HT1080 (cell line): ENCODE data around the gene CLEC4A. TPM values are rescaled to one million over a fixed set of nuclear protein-coding genes. Genes with fewer than 3 reads are reported as not detected.
"Not testable (repeated sequence)": the region's sequence is repeated elsewhere in the genome, so short reads cannot be mapped to it uniquely, and the experiment has no call there.

Experiments used
- DNase-seq: peaks from one replicate; pipeline ENCODE4 v3.0.0-alpha.2; 2015; ENCODE audit warnings: low read depth
- total RNA-seq: library from RNA; depleted of rRNA; stranded (reverse); fragments of >200 nt; shearing (Covaris generic); gene quantifications from 2 replicates; pipeline ENCODE4 v1.2.3, GENCODE V29; 2014

The CLEC4A gene
- total RNA-seq, 1 experiment from 2014 or later: not detected

DNA sequence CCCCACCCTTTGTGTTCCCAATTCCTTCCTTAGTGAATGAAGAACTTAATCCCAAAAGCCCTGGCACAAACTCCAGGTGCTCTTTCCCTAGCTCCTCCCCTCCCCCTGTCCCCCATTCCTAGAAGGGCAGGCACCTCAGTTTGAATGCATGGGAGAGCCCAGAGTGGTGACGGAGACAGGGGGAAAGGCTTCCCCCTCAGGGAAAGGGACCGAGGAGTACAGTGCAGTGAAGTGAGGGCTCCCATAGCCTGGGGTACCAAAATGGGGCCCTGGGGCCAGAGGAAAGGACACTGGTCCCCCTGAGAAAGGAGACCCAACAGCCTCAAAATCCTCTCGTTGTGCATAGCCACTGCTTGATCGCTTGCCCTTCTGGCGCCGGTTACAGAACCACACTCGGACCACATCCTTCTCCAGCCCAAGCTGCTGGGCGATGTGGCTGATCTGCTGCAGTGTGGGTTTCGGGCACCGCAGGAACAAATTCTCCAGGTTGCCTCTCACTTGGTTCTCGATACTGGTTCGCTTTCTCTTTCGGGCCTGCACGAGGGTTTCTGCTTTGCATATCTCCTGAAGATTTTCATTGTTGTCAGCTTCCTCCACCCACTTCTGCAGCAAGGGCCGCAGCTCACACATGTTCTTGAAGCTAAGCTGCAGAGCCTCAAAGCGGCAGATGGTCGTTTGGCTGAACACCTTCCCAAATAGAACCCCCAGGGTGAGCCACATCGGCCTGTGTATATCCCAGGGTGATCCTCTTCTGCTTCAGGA lies 10.4 kb downstream of the CLEC4A start:
- not testable (repeated sequence) for DNase-seq

DNA sequence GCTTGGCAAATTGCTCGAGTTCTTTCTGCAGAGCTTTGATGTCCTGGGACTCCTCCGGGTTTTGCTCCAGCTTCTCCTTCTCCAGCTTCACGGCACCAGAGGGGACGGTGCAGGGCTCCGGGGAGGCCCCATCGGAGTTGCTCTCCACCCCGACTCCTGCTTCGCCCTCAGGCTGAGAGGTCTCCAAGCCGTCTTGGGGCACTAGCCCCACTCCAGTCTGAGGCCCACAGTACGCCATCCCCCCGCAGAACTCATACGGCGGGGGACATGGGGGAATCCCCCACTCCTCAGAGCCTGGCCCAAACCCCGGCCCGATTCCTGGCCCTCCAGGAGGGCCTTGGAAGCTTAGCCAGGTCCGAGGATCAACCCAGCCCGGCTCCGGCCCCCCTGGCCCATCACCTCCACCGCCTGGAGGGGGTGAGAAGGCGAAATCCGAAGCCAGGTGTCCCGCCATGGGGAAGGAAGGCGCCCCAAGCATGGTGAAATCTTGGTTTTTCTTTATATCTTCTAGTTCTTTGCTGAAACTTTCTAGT lies 11.0 kb downstream of the CLEC4A start:
- DNase-seq: not testable (repeated sequence)

GRCh38 chr12:8141647-8142046 lies 18.2 kb downstream of the CLEC4A start:
- DNase-seq: not testable (repeated sequence)

- DNase-seq: no peak
Measured at GRCh38 chr12:8143261-8143660, 19.8 kb downstream of the CLEC4A start.

DNA sequence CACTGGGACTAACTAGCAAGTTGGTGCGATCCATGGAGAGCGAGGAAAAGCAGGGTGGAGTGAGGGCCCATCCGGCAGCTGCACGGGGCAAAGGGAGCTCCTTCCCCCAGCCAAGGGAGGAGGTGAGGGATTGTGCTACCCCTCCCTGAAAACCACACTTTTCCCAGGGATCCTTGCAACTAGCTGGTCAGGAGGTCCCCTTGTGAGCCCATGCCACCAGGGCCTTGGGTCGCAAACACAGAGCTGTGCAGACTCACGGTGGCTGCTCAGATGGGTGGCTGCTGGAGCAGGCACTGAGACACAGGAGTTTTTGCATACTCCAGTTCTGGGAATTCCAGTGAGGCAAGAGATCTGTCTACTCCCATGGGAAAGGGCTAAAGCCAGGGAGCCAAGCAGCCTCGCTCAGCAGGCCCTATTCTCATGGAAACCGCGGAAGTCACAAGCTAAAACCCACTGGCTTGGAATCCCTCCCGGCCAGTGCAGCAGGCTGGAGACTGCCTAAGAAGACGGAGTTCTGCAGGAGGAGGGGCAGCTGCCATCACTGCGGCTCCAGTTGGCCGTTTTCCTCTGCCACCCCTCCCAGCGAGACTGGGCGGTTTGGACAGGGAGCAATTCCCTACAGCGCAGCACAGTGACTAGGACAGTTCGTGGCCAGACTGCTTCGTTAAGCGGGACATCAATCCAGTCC lies 22.5 kb downstream of the CLEC4A start:
- DNase-seq: peak; percentile 33

- no peak for DNase-seq
Measured at GRCh38 chr12:8146442-8146771, 23.0 kb downstream of the CLEC4A start.

DNA sequence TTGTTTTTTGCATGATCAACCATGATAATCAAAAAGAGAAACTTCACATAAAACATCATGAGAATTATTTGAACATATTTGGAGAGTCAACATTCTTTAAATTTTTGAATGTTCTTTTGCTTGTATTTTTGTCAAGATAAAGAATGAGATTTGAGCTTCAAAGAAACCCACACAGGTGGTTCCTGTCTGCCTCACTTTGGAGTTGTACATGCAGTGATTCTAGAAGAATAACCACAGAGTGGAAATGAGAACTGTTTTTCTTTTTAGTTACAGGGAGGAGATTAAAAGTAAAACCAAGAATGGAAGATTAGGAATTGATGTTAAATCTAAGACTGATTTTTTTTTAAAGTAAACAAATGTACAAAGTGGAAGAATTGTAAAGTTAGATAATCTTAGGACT lies 31.1 kb downstream of the CLEC4A start:
- no peak for DNase-seq

- no peak for DNase-seq
Measured at GRCh38 chr12:8156416-8156815, 33.0 kb downstream of the CLEC4A start.

GRCh38 chr12:8156845-8157244 lies 33.4 kb downstream of the CLEC4A start, which contains the start of gene ZNF705A:
ZNF705A (plus strand) TSS chr12:8157015; CDS start chr12:8172626, 15,611 bp downstream.
- DNase-seq: peak; percentile 83

- no peak for DNase-seq
Measured at GRCh38 chr12:8157484-8158198, 34.2 kb downstream of the CLEC4A start.

GRCh38 chr12:8172911-8173310 lies 49.5 kb downstream of the CLEC4A start:
- DNase-seq: not testable (repeated sequence)

GRCh38 chr12:8179989-8180585 lies 56.7 kb downstream of the CLEC4A start:
- DNase-seq: peak; percentile 75

GRCh38 chr12:8181271-8181670 lies 57.9 kb downstream of the CLEC4A start:
- not testable (repeated sequence) for DNase-seq

DNA sequence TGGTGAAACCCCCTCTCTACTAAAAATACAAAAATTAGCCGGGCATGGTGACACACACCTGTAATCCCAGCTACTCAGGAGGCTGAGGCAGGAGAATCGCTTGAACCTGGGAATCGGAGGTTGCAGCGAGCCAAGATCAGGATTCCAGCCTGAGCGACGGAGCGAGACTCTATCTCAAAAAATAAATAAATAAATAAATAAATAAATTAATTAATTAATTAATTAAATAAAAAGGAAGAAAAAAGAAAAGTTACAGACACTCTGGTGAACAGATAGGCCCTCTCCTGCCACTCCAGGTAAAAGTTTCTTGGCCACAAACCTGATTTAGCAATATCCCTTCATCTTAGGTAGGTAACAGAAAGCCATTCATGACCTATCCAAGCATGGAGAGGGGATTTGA lies 59.5 kb downstream of the CLEC4A start:
- DNase-seq: not testable (repeated sequence)

DNA sequence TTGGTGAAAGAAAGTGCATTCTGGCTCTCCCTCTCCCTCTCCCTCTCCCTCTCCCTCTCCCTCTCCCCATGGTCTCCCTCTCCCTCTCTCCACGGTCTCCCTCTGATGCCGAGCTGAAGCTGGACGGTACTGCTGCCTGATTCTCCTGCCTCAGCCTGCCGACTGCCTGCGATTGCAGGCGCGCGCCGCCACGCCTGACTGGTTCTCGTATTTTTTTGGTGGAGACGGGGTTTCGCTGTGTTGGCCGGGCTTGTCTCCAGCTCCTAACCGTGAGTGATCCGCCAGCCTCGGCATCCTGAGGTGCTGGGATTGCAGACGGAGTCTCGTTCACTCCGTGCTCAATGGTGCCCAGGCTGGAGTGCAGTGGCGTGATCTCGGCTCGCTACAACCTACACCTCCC lies 59.9 kb downstream of the CLEC4A start:
- not testable (repeated sequence) for DNase-seq

DNA sequence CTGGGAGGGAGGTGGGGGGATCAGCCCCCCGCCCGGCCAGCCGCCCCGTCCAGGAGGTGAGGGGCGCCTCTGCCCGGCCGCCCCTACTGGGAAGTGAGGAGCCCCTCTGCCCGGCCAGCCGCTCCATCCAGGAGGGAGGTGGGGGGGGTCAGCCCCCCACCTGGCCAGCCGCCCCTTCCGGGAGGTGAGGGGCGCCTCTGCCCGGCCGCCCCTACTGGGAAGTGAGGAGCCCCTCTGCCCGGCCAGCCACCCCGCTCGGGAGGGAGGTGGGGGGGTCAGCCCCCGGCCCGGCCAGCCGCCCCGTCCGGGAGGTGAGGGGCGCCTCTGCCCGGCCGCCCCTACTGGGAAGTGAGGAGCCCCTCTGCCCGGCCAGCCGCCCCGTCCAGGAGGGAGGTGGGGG lies 60.8 kb downstream of the CLEC4A start:
- DNase-seq: not testable (repeated sequence)

GRCh38 chr12:8188088-8188487 lies 64.7 kb downstream of the CLEC4A start:
- DNase-seq: not testable (repeated sequence)
